Caco-2 (cell line): ENCODE data around the gene MEIOB. TPM values are rescaled to one million over a fixed set of nuclear protein-coding genes. Genes with fewer than 3 reads are reported as not detected.

Source experiments
- BruUV-seq: library from RNA; stranded (reverse); fragments of 400-500 nt; replicated peaks from 2 replicates; lab custom pipeline; 2021; lab: Mats Ljungman, UMichigan
- CTCF ChIA-PET: fragments of 300-600 bp; sonication (Branson Sonifier 250); formaldehyde crosslinking; loops from one replicate; lab custom pipeline; 2022; ENCODE audit warnings: antibody characterized with exemption; lab: Charles Lee
- POLR2A ChIA-PET: fragments of 300-600 bp; sonication (Branson Sonifier 250); formaldehyde crosslinking; loops from one replicate; lab custom pipeline; 2022; ENCODE audit warnings: antibody characterized with exemption; lab: Charles Lee
- DNase-seq, 2 experiments: peaks; one replicate each; pipeline versions ENCODE4 v3.0.0 to v3.0.0-alpha.2; 2020 to 2022
- H3K27me3 ChIP-seq: replicated peaks from 2 replicates; pipeline ENCODE4 v1.6.0; 2011; ENCODE audit warnings: low read length; ENCODE audit not compliant: control insufficient read depth, insufficient read depth
- H3K36me3 ChIP-seq: 2 replicates; pipeline ENCODE4 v1.5.1; 2011; ENCODE audit warnings: low read length; ENCODE audit not compliant: control insufficient read depth, insufficient read depth
- H3K4me1 ChIP-seq: fragments of 250-450 bp; sonication (Bioruptor Pico); 2 replicates; pipeline ENCODE4 v1.5.1; 2020; ENCODE audit warnings: mild to moderate bottlenecking
- H3K4me3 ChIP-seq: 2 replicates; pipeline ENCODE4 v1.5.1; 2011; ENCODE audit warnings: low read depth, mild to moderate bottlenecking, control low read depth, low read length
- H3K9me3 ChIP-seq: fragments of 250-450 bp; sonication (Bioruptor Pico); 2 replicates; pipeline ENCODE4 v1.5.1; 2020; ENCODE audit warnings: mild to moderate bottlenecking, moderate library complexity
- H3K27ac Mint-ChIP-seq: one replicate; pipeline ENCODE4 v1.8.0; 2022; ENCODE audit warnings: mixed read lengths; ENCODE audit not compliant: unreplicated experiment
- H3K27me3 Mint-ChIP-seq: one replicate; pipeline ENCODE4 v1.8.0; 2022; ENCODE audit warnings: mixed read lengths; ENCODE audit not compliant: insufficient read depth, unreplicated experiment
- H3K36me3 Mint-ChIP-seq: one replicate; pipeline ENCODE4 v1.8.0; 2022; ENCODE audit warnings: mild to moderate bottlenecking, mixed read lengths; ENCODE audit not compliant: insufficient read depth, unreplicated experiment
- H3K4me1 Mint-ChIP-seq: one replicate; pipeline ENCODE4 v1.8.0; 2022; ENCODE audit warnings: low read depth, mixed read lengths; ENCODE audit not compliant: unreplicated experiment
- H3K4me3 Mint-ChIP-seq: one replicate; pipeline ENCODE4 v1.8.0; 2022; ENCODE audit warnings: mild to moderate bottlenecking, moderate library complexity, mixed read lengths; ENCODE audit not compliant: unreplicated experiment
- H3K9me3 Mint-ChIP-seq: one replicate; pipeline ENCODE4 v1.8.0; 2022; ENCODE audit warnings: mixed read lengths; ENCODE audit not compliant: unreplicated experiment
- CTCF ChIP-seq, 2 experiments: fragments of 200-600 bp in 1 of 2; IDR thresholded peaks; 1 replicate in 1 of 2; 2 replicates in 1 of 2; pipeline versions ENCODE4 v1.5.1 to v1.8.0; 2011 to 2022; ENCODE audit warnings: antibody characterized with exemption in 1 of 2, control low read depth in 1 of 2, inconsistent platforms in 1 of 2, low read depth in 1 of 2, low read length in 1 of 2, mild to moderate bottlenecking in 1 of 2, moderate library complexity in 1 of 2; ENCODE audit not compliant: insufficient read depth in 1 of 2, severe bottlenecking in 1 of 2, unreplicated experiment in 1 of 2
- intact Hi-C: fragments of 100-400 bp; cut with micrococcal nuclease; formaldehyde crosslinking; loops from one replicate; pipeline ENCODE4 v1.10.0; 2022; ENCODE audit not compliant: unreplicated experiment
- total RNA-seq: library from RNA; stranded (reverse); gene quantifications from 2 replicates; pipeline ENCODE4 v1.2.3, GENCODE V29; 2022

Gene MEIOB
- total RNA-seq, 1 experiment from 2014 or later = not detected

GRCh38 chr16:1874854-1875253 lies 2.9 kb upstream of the MEIOB start:
- BruUV-seq = no TSS peak
- TF ChIP-seq CTCF (IDR thresholded peaks at IDR 0.05; ENCODE audit: insufficient read depth in 1 of 2, low read depth in 1 of 2, low read length in 1 of 2, severe bottlenecking in 1 of 2, unreplicated experiment in 1 of 2) = no peak
- ChIA-PET CTCF (no interaction called here), POLR2A (no interaction called here)
- Histone ChIP-seq H3K27me3 (no peaks in the 10 kb centered on the region; the same call in 1 of the 2 replicates), H3K4me1 (no peaks in the 10 kb centered on the region; the same call in 1 of the 2 replicates), H3K9me3 (no peaks in the 10 kb centered on the region), H3K4me3 (no peak overlapping the region), H3K36me3 (no peaks in the 10 kb centered on the region)
- Mint-ChIP-seq H3K4me3 (no peak overlapping the region), H3K27ac (no peak overlapping the region), H3K4me1 (peaks cover 7% of the 10 kb centered on the region), H3K36me3 (peaks cover 5% of the 10 kb centered on the region), H3K27me3 (no peaks in the 10 kb centered on the region), H3K9me3 (no peaks in the 10 kb centered on the region)
- intact Hi-C loops = no loop called here
- DNase-seq = no peak

GRCh38 chr16:1870365-1871082 lies 1.4 kb downstream of the MEIOB start:
- Mint-ChIP-seq H3K36me3 (peaks cover 5% of the 10 kb centered on the region), H3K9me3 (no peaks in the 10 kb centered on the region), H3K4me1 (peaks cover 7% of the 10 kb centered on the region), H3K27ac (no peak overlapping the region), H3K27me3 (no peaks in the 10 kb centered on the region), H3K4me3 (no peak overlapping the region)
- H3K4me3 ChIP-seq = no peak overlapping the region
- ChIA-PET CTCF (no interaction called here), POLR2A (no interaction called here)
- no TSS peak for BruUV-seq
- no peaks in the 10 kb centered on the region; the same call in 1 of the 2 replicates for H3K4me1 ChIP-seq
- no peaks in the 10 kb centered on the region for H3K27me3 ChIP-seq
- no peaks in the 10 kb centered on the region for H3K36me3 ChIP-seq
- no peak for DNase-seq
- TF ChIP-seq CTCF (IDR thresholded peaks at IDR 0.05; ENCODE audit: insufficient read depth in 1 of 2, low read depth in 1 of 2, low read length in 1 of 2, severe bottlenecking in 1 of 2, unreplicated experiment in 1 of 2) = no peak
- intact Hi-C loops = no loop called here
- no peaks in the 10 kb centered on the region for H3K9me3 ChIP-seq

GRCh38 chr16:1865902-1866690 lies 5.9 kb downstream of the MEIOB start:
- H3K9me3 ChIP-seq = no peaks in the 10 kb centered on the region
- no peaks in the 10 kb centered on the region for H3K27me3 ChIP-seq
- H3K36me3 Mint-ChIP-seq = no peaks in the 10 kb centered on the region
- peaks cover 7% of the 10 kb centered on the region for H3K4me1 Mint-ChIP-seq
- no peak for DNase-seq
- POLR2A ChIA-PET = no interaction called here
- H3K27ac Mint-ChIP-seq = no peak overlapping the region
- no peak for TF ChIP-seq CTCF (IDR thresholded peaks at IDR 0.05; ENCODE audit: insufficient read depth in 1 of 2, low read depth in 1 of 2, low read length in 1 of 2, severe bottlenecking in 1 of 2, unreplicated experiment in 1 of 2)
- no peaks in the 10 kb centered on the region for H3K36me3 ChIP-seq
- BruUV-seq = no TSS peak
- no peak overlapping the region for H3K4me3 ChIP-seq
- CTCF ChIA-PET = no interaction called here
- intact Hi-C loops = no loop called here
- no peaks in the 10 kb centered on the region; the same call in 1 of the 2 replicates for H3K4me1 ChIP-seq
- H3K9me3 Mint-ChIP-seq = no peaks in the 10 kb centered on the region
- no peak overlapping the region for H3K4me3 Mint-ChIP-seq
- no peaks in the 10 kb centered on the region for H3K27me3 Mint-ChIP-seq
